ENCODE results near the gene TOM1L2.
A peak's percentile ranks its signal among the peaks of the same experiment; 100 is the strongest.
"Not testable (repeated sequence)": the region's sequence is repeated elsewhere in the genome, so short reads cannot be mapped to it uniquely, and the experiment has no call there.

The TOM1L2 gene

GRCh38 chr17:17998934-17999333 is 26.7 kb upstream of the TOM1L2 start:
- no peak overlapping the region for H3K27ac ChIP-seq
- no peak overlapping the region for H3K4me2 ChIP-seq
- peaks cover 46% of the 10 kb centered on the region for H3K4me1 ChIP-seq
- no peaks in the 10 kb centered on the region for H3K9me3 ChIP-seq
- H3K36me3 ChIP-seq: no peaks in the 10 kb centered on the region
- H3K27me3 ChIP-seq: no peaks in the 10 kb centered on the region
- no peaks in the 10 kb centered on the region for H4K20me1 ChIP-seq
- no peak overlapping the region for H3K4me3 ChIP-seq
- H3K9ac ChIP-seq: no peak overlapping the region
- TF ChIP-seq Cebpa-rat (IDR thresholded peaks at IDR 0.05): no peak

- peak; percentile 89 for TF ChIP-seq Cebpa-rat (IDR thresholded peaks at IDR 0.05)
- not testable (repeated sequence) for H3K27me3 ChIP-seq, H3K36me3 ChIP-seq, H3K4me2 ChIP-seq, H4K20me1 ChIP-seq, H3K4me3 ChIP-seq, H3K27ac ChIP-seq, H3K9ac ChIP-seq, H3K9me3 ChIP-seq
- peaks cover 25% of the 10 kb centered on the region for H3K4me1 ChIP-seq
These were observed 23.7 kb upstream of the TOM1L2 start for GRCh38 chr17:17995887-17996286.

GRCh38 chr17:17994271-17995069 is 22.3 kb upstream of the TOM1L2 start:
- no peak for TF ChIP-seq Cebpa-rat (IDR thresholded peaks at IDR 0.05)
- Histone ChIP-seq H4K20me1 (no peaks in the 10 kb centered on the region), H3K27ac (0 out of 2 replicates have a peak overlapping the region, but pooled peaks have one; percentile 15), H3K9ac (no peak overlapping the region), H3K4me3 (no peak overlapping the region), H3K27me3 (no peaks in the 10 kb centered on the region), H3K4me2 (peak overlapping the region; percentile 52), H3K36me3 (no peaks in the 10 kb centered on the region), H3K9me3 (no peaks in the 10 kb centered on the region), H3K4me1 (peaks cover 18% of the 10 kb centered on the region)

- no peaks in the 10 kb centered on the region for H3K27me3 ChIP-seq
- no peak for TF ChIP-seq Cebpa-rat (IDR thresholded peaks at IDR 0.05)
- peaks cover 12% of the 10 kb centered on the region for H3K4me1 ChIP-seq
- H4K20me1 ChIP-seq: no peaks in the 10 kb centered on the region
- no peak overlapping the region for H3K9ac ChIP-seq
- no peak overlapping the region for H3K27ac ChIP-seq
- H3K9me3 ChIP-seq: no peaks in the 10 kb centered on the region
- H3K4me3 ChIP-seq: no peak overlapping the region
- H3K4me2 ChIP-seq: peak overlapping the region; percentile 52
- no peaks in the 10 kb centered on the region for H3K36me3 ChIP-seq
These were observed 21.7 kb upstream of the TOM1L2 start for GRCh38 chr17:17993852-17994251.

GRCh38 chr17:17993366-17993765 is 21.2 kb upstream of the TOM1L2 start:
- Histone ChIP-seq H3K27ac (no peak overlapping the region), H3K4me1 (peaks cover 12% of the 10 kb centered on the region), H3K4me3 (no peak overlapping the region), H3K27me3 (no peaks in the 10 kb centered on the region), H4K20me1 (no peaks in the 10 kb centered on the region), H3K9me3 (no peaks in the 10 kb centered on the region), H3K4me2 (no peak overlapping the region), H3K36me3 (no peaks in the 10 kb centered on the region), H3K9ac (no peak overlapping the region)
- no peak for TF ChIP-seq Cebpa-rat (IDR thresholded peaks at IDR 0.05)

GRCh38 chr17:17990282-17990681 is 18.1 kb upstream of the TOM1L2 start:
- Histone ChIP-seq H3K4me1 (peaks cover 12% of the 10 kb centered on the region), H3K4me2 (no peak overlapping the region), H3K9me3 (no peaks in the 10 kb centered on the region), H3K4me3 (no peak overlapping the region), H3K36me3 (no peaks in the 10 kb centered on the region), H3K9ac (no peak overlapping the region), H4K20me1 (no peaks in the 10 kb centered on the region), H3K27ac (no peak overlapping the region), H3K27me3 (no peaks in the 10 kb centered on the region)
- no peak for TF ChIP-seq Cebpa-rat (IDR thresholded peaks at IDR 0.05)

GRCh38 chr17:17989618-17990017 is 17.4 kb upstream of the TOM1L2 start:
- no peak for TF ChIP-seq Cebpa-rat (IDR thresholded peaks at IDR 0.05)
- no peak overlapping the region for H3K4me3 ChIP-seq
- H3K9me3 ChIP-seq: no peaks in the 10 kb centered on the region
- no peaks in the 10 kb centered on the region for H3K27me3 ChIP-seq
- peaks cover 8% of the 10 kb centered on the region for H3K4me1 ChIP-seq
- no peak overlapping the region for H3K9ac ChIP-seq
- H3K36me3 ChIP-seq: no peaks in the 10 kb centered on the region
- no peaks in the 10 kb centered on the region for H4K20me1 ChIP-seq
- H3K4me2 ChIP-seq: no peak overlapping the region
- H3K27ac ChIP-seq: no peak overlapping the region

GRCh38 chr17:17989081-17989480 is 16.9 kb upstream of the TOM1L2 start:
- Histone ChIP-seq H3K4me2 (no peak overlapping the region), H3K27me3 (no peaks in the 10 kb centered on the region), H3K27ac (no peak overlapping the region), H3K9ac (no peak overlapping the region), H3K36me3 (no peaks in the 10 kb centered on the region), H3K4me3 (no peak overlapping the region), H3K9me3 (no peaks in the 10 kb centered on the region), H4K20me1 (no peaks in the 10 kb centered on the region), H3K4me1 (peaks cover 3% of the 10 kb centered on the region)
- TF ChIP-seq Cebpa-rat (IDR thresholded peaks at IDR 0.05): no peak

GRCh38 chr17:17988427-17988945 is 16.3 kb upstream of the TOM1L2 start:
- no peak overlapping the region for H3K9ac ChIP-seq
- TF ChIP-seq Cebpa-rat (IDR thresholded peaks at IDR 0.05): no peak

GRCh38 chr17:17987901-17988300 is 15.7 kb upstream of the TOM1L2 start:
- no peaks in the 10 kb centered on the region for H3K36me3 ChIP-seq
- no peak for TF ChIP-seq Cebpa-rat (IDR thresholded peaks at IDR 0.05)
- H3K9ac ChIP-seq: no peak overlapping the region
- H3K4me2 ChIP-seq: no peak overlapping the region
- no peak overlapping the region for H3K4me3 ChIP-seq
- no peaks in the 10 kb centered on the region for H3K4me1 ChIP-seq
- no peak overlapping the region for H3K27ac ChIP-seq
- H3K9me3 ChIP-seq: no peaks in the 10 kb centered on the region
- no peaks in the 10 kb centered on the region for H4K20me1 ChIP-seq
- no peaks in the 10 kb centered on the region for H3K27me3 ChIP-seq

More at GRCh38 chr17:17988427-17988945, 16.3 kb upstream of the TOM1L2 start:
- H3K4me2 ChIP-seq: no peak overlapping the region
- H3K27me3 ChIP-seq: no peaks in the 10 kb centered on the region
- H3K4me3 ChIP-seq: no peak overlapping the region
- H3K9me3 ChIP-seq: no peaks in the 10 kb centered on the region
- no peaks in the 10 kb centered on the region for H3K4me1 ChIP-seq
- H4K20me1 ChIP-seq: no peaks in the 10 kb centered on the region
- no peaks in the 10 kb centered on the region for H3K36me3 ChIP-seq
- no peak overlapping the region for H3K27ac ChIP-seq

Data from BLaER1 (cell line).